HCEC 1CT (cell line): Measurements from ENCODE around the gene ZNF764.
"Not testable (repeated sequence)": the region's sequence is repeated elsewhere in the genome, so short reads cannot be mapped to it uniquely, and the experiment has no call there.

ENCODE experiments used
- DNase-seq: peaks from one replicate; pipeline ENCODE4 v3.0.0-alpha.2; 2017

Gene ZNF764

DNA sequence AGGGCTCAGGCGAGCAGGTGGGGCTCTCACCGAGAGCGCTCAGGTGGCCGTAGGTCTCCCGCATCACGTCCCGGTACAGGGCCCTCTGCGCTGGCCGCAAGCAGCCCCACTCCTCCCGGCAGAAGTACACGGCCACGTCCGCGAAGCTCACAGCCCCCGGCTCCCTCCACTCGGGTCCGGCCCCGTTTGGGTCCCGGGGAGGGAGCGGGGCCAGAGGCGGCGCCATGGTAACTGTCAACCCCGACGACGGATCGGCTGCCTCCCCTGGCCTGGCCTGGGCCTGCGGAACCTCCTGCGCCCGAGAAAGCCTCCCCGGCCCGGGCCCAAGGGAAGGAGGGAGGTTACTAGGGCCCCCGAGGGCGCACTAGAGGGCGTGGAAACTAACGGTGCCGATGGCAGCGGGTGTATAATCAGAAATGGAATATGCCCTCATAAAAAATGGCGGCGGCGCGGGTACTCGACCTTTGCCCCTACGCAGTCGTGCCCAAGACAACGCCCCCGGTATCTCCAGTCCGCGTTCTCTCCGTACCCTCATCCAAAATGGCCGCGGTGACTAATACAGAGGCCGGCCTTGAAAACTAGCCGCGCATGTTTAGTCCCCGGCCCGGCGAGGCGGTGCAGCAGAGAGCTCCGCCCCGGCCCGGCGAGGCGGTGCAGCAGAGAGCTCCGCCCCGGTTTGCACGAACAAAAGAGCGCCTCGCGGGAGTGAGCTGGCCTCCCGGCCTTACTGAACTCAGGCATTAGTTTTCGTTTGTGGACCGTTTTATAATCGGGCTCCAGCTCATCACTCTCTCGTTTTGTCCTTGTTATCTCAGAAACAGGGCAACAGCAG is at the start of gene ZNF764:
TSS of gene ZNF764 (minus strand) at position 418 of the 832 bp plus-strand sequence. CDS start at position 226, 192 bp downstream.
- DNase-seq, result peak; percentile 98

DNA sequence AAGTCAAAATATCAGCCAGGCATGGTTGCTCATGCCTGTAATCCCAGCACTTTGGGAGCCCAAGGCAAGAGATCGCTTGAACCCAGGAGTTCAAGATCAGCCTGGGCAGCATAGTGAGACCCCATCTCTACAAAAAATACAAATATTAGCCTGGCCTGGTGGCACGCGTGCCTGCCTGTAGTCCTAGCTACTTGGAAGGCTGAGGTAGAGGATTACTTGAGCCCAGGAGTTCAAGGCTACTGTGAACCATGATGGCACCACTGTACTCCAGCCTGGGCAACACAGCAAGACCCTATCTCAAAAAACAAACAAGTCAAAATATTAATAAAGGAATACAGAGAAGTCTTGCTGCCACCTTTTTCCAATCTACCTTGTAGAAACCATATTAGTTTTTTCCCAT is 47.8 kb upstream of the ZNF764 start:
- DNase-seq, result no peak

DNA sequence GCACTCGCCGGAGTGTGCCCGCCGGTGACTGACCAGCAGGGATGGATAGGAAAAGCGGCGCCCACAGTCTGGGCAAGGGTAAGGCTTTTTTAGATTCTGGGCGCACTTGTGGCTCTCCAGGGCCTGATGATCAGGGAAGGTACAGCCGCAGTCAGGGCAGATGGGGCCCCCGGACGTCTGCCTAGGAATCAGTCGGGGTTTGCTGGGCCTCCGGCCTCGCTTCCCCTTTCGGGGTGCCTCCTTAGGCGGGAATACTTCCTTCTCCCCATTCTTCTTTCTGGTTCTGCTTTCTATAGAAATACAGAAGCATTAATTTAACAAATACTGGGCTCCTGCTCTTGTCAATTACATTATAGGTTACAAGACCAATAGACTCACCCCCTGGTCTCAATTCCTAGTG is 47.0 kb upstream of the ZNF764 start:
- no peak for DNase-seq

DNA sequence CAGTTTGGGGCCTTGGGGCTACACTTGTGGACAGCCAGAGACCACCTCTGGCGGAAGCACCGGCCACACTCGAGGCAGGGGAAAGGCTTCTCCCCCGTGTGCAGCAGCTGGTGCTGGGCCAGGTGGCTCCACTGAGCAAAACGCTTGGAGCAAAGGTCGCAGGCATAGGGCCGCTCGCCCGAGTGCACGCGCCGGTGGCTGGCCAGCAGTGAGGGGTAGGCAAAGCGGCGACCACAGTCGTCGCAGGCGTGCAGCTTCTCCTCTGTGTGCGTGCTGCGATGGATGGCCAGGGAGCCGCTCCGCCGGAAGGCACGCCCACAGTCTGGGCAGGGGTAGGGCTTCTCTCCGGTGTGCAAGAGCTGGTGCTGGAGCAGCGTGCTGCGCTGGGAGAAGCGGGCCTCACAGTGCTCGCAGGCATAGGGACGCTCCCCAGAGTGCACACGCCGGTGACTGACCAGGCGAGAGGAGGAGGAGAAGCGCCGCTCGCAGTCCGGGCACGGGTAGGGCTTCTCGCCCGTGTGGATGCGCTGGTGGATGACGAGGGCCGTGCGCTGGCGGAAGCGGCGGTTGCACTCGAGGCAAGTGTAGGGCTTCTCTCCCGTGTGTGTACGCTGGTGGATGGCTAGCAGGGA is 46.3 kb upstream of the ZNF764 start:
- DNase-seq, result no peak

DNA sequence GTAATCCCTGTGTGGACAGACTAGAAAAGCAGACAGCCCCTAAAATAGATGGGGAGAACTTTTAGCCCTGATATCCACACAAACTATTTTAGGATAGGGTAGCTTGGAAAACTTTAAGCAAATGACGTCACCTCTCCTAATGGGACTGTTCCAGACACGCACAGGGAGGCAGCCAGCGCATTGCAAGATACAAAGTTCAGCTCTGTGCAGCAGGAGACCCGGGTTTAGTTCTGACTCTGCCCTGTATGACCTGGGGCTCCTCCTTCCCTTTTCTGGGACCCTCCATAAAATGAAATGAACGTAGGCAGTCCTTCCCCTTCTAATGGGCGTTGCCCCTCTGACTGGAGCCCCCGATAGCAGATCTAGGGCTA is 45.8 kb upstream of the ZNF764 start:
- no peak for DNase-seq

DNA sequence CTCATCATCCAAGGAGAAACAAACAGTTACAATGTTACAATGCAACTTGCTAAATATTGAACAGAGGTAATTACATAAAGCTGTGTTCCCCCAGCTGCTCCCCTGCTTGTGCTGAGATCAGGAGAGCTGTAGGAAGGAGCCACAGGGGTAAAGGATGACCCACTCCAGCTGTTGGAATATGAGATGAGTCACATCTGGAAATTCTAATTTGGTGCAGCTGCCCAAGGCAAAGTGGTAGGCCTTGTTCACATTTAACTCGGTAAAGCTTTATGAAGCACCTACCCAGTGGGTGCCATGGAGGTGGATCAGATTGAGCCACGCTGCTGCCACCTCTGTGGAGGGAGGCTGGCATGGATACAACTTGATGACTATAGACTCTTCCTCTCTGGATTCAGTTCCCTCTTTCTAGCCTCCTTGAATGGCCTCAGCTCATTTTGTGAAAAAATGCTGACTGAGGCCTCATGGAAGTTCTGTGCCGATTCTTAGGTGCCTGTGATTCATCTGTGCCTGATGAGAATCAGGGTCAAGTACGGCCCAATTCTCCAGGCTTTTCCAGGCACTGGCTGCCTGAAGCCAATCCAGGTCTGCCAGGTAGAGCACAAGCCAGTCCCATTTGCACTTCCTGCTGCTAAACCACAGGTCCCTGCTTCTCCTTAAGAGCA is 44.6 kb upstream of the ZNF764 start:
- DNase-seq, result peak; percentile 70

DNA sequence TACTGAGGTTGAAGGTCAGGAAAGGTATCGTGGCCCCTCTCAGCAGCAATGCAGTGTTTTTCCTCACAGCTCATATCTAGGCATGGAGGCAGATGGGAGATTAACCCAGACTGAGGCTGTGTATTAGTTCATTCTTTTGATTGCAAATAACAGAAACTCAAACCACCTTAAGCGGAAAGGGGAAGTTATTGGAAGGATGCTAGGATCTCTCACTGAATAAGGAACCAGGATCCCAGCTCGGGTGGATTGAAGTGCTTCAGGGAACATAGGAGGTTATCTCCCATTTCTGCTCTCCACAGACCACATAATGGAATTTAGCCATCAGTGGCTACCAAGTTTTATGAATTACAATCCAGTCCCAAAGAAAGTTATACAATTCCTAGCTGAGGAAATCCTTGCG is 43.8 kb upstream of the ZNF764 start:
- DNase-seq, result no peak

DNA sequence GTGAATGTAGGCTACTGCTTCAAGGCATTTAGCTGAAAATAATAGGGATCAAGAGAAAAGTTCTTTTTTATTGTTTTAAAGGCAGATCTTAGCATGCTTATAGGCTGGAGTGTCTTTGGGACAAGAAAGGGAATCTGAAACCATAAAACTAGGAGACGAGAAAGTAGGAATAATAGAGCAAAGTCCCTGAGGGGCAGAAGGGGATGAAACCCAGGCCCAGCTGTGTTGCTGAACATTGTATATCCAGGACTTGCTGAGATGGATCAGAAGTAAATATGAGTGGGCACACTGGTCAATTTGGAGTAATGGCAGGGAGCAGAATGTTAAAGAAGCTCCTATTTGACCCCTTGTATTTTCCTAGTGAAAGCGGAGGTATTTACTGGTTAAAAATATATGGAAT is 42.8 kb upstream of the ZNF764 start:
- DNase-seq, result no peak

DNA sequence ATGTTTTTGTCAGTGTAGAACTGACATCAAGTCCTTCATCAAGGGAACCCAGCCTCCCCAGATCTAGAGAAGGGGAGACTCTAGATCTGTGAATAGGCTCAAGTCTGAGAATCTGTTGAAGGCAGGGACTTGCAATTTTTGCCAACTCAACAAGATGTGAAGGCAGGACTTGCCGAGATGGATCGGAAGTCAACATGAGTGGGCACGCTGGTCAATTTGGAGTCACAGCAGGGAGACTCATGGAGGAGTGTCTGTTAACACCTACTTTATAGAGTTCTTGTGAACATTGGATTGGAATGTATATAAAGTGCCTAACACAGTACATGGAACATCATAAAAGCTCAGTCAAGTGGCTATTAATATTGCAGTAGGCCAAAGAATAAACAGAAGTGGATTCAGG is 42.0 kb upstream of the ZNF764 start:
- DNase-seq, result no peak

DNA sequence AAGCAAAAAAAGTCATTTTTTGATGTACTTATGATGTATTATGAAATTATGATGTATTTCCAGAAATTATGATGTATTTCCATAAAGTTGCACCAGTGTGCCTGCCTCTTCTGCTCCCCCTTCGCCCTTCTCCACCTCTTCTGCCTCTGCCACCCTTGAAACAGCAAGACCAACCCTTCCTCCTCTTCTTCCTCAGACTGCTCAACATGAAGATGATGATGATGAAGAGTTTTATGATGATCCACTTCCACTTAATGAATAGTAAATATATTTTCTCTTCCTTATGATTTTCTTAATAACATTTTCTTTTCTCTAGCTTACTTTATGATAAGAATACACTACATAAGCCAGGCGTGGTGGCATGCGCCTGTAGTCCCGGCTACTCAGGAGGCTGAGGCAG is 34.7 kb upstream of the ZNF764 start:
- DNase-seq, result no peak

DNA sequence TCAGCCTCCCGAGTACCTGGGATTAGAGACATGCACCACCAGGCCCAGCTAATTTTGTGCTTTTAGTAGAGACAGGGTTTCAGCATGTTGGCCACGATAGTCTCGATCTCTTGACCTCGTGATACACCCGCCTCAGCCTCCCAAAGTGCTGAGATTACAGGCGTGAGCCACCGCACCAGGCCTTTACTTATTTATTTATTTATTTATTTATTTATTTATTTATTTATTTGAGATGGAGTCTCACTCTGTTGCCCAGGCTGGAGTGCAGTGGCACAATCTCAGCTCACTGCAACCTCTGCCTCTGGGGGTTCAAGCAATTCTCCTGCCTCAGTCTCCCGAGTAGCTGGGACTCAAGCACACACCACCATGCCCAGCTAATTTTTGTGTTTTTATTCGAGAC is 32.7 kb upstream of the ZNF764 start:
- not testable (repeated sequence) for DNase-seq

DNA sequence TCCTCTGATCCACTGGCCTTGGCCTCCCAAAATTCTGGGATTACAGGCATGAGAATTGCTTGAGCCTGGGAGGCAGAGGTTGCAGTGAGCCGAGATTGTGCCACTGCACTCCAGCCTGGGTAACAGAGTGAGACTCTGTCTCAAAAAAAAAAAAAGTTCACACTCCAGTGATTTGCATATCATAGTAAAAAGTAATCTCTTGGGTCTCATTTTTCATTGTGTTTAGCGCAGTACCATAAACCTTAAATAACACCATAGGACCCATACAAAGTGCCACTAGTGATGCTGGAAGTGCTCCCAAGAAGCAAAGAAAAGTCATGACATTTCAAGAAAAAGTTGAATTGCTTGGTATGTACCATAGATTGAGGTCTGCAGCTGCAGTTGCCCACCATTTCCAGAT is 31.4 kb upstream of the ZNF764 start:
- not testable (repeated sequence) for DNase-seq

DNA sequence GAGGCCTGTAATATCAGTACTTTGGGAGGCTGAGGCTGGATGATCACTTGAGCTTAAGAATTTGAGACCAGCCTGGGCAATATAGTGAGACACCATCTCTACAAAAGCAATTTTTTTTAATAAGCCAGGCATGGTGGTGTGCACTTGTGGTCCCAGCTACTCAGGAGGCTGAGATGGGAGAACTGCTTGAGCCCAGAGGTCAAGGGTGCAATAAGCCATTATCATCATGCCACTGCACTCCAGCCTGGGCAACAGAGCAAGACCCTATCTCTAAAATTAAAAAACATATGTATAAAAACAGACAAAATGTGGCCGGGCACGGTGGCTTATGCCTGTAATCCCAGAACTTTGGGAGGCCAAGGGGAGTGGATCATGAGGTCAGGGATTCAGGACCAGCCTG is 30.5 kb upstream of the ZNF764 start:
- DNase-seq, result no peak

DNA sequence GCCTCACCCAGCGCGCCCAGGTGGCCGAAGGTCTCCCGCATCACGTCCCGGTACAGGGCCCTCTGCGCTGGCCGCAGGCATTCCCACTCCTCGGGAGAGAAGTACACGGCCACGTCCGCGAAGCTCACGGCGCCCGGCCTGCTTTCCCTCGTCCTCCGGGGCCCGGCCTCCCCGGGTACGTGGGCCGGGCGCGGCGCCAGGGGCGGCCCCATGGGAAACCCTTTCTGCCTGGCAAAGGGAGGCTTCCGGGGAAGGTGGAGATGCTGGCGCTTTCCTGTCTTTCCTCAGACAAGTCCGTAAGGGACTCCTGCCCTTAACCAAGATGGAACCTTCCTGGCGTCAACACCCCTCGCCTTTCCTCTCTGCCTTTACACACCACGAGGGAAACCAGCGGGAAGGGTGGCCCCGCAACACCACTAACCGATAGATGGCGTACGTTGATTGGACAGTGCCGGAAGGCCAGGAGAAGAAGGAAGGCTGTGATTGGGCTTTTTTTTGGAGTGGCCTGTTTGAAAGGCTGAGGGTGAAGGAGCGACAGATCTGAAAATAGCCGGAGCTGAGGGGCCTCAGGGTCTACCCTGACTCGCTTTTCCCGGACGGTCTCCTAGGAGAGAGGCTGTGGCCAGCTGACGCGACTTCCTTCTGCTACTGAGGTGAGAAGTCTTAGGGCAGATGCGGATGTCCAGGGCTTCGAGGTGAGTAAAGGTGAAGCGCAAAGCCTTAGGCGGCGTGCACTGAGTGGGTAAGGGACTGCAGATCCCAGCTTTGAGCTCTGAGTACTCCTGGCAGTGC is 27.4 kb upstream of the ZNF764 start, which contains the start of gene ZNF785:
TSS of gene ZNF785 (minus strand) at position 298 of the 792 bp plus-strand sequence. CDS start at position 212, 86 bp downstream.
- peak; percentile 94 for DNase-seq

DNA sequence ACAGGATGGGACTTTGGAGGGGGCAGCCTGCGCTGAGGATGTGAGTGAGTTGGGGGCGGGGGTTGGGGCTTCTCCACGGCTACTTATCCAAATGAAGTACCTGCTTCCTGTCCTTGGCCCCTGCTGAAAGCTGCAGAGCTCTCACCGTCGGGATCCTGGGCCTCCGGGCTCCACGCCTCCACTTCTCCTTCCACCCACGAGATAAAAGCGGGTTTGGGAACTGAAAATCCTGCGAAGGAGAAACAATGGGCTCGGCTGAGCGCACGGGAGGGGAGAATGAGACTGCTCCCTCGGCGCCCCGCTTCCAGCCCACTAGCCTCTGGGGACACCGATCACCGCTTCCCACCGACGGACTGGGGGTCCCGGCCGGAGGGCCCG is 26.8 kb upstream of the ZNF764 start:
- DNase-seq, result no peak

DNA sequence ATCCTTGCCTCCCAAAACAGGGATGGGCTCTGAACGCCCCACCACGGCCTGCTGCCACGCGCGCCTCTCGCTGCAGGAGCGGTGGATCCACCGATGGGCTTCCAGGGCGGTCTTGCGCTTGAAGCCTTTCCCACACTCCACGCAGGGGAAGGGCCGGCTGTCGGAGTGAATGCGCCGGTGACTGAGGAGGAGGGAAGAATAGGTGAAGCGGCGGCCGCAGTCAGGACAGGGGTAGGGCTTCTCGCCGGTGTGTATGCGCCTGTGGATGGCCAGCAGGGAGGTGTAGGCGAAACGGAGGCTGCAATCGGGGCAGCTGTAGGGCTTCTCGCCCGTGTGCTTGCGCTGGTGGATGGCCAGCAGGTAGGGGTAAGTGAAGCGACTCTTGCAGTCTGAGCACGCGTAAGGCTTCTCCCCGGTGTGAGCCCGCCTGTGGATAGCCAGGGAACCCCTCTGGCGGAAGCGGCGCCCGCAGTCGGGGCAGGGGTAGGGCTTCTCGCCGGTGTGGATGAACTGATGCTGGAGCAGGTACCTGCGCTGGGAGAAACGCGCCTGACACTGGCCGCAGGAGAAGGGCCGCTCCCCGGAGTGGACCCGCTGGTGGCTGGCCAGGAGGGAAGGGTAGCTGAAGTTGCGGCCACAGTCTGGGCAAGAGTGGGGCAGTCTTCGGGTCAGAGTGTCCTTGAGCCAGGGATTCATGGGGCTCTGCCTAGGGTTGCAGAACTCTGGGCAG is 24.6 kb upstream of the ZNF764 start:
- DNase-seq, result no peak

DNA sequence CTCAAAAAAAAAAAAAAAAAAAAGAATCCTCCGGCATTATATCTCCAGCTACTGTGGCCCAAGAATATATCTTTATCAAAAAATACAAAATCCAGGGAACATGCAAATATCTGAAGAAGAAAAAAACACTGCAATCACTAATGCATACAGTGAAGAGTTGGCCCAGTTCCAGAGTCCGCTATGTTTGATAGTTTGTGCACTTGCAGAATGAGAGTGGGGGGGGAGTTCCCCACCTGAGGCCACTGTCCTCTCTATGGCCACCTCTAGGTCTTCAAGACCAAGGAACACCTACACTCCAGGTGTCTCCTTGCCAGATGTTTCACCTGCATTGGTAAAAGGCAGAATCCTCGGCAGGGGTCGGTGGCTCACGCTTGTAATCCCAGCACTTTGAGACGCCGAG is 23.3 kb upstream of the ZNF764 start:
- DNase-seq, result no peak

DNA sequence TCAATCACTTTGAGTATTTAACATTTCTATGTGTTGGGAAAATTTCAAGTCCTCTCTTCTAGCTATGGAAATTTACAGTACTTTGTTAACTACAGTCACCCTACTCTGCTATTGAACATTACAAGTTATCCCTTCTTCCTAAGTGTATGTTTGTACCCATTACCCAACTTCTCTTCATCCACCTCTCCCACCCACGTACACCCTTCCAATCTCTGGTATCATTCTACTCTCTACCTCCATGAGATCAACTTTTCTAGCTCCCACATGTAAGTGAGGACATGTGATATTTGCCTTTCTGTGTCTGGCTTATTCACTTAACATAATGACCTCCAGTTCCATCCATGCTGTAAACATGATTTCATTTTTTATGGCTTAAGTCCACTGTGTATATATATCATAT is 16.5 kb upstream of the ZNF764 start:
- no peak for DNase-seq

DNA sequence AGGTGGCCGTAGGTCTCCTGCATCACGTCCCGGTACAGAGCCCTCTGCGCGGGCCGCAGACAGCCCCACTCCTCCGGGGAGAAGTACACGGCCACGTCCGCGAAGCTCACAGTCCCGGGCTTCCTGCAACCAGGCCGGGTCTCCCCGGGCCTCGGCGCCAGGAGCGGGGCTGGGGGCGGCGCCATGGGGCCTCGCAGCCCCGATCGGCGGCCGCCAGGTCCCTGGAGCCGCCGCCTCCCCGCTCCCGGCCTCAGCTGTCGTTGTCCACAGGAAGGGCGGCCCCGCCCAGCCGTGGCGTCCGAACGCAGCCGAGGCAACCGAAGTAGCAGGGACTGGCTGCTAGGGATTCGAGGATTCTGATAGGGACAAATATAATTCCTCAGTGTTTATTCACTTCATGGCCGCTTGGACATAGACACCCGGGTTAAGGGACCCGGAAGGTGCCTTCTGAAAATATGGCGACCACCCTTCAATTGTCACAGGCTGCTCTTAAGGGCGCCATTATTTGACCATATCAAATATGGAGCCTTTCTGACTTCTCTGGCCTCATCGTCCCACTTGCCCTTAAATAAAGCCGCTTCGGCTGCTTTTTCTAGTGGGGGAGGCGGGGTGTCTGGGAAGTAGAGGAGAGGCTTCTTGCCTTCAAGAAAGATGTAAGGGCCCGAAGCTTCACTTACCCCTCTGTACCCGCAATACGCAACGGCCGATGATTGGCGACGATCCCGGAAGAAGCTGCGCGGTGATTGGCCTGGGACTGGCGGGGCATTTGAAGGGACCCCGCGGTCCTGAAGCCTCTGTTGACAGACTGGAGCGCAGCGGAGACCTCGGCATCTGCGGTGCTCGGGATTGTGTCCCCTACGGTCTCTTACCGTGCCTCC is 13.5 kb upstream of the ZNF764 start, which contains the start of gene ZNF688:
TSS of gene ZNF688 (minus strand) at position 270 of the 878 bp plus-strand sequence. CDS start at position 185, 85 bp downstream.
- DNase-seq, result peak; percentile 96

DNA sequence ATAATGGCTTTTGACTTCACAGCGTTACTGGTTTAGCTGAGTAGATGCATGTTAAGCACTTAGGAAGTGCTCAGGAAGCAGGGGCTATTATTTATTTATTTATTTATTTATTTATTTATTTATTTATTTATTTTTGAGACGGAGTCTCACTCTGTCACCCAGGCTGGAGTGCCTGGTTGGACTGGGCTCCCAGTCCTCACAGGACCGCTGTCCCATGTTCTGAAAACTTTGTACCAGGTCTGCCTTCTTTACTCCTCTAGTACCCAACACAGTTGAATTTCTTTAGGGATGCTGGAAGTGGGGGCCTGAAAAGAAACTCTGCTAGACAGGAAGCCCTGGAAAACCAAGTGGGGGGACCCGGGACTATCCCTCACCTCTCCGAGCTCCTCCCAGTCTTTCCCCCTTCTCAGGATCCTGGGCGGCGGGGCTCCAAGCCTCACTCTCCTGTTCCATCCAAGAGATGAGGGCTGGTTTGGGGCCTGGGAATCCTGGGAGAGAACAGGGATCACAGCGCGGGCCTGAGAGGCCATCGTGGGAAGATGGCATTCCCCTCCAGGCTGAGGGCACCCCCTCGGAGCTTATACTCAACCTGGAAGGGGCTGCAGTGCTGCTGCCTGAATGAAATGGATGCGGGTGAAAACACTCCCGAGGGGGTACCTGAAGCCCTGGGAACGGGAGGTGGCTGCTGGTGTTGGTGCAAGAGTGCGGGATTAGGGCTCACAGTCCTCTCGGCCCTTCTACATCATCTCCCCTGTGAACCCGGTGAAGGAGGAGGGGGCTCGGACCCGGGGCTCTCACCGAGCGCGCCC is 12.7 kb upstream of the ZNF764 start:
- no peak for DNase-seq
